OCI-LY1 (cell line): ENCODE measurements around the gene FAM200C.

Source experiments
- CTCF ChIP-seq: fragments of 200-600 bp; sonication (generic), shearing (Covaris generic); IDR thresholded peaks from 2 replicates; pipeline ENCODE4 v1.5.1; 2017; ENCODE audit warnings: mild to moderate bottlenecking, antibody characterized with exemption, low read length, moderate library complexity, mixed read lengths
- EZH2 ChIP-seq: fragments of 200-600 bp; sonication (generic), shearing (Covaris generic); IDR thresholded peaks from 2 replicates; pipeline ENCODE4 v1.8.0; 2017; ENCODE audit warnings: borderline replicate concordance, mixed run types, mild to moderate bottlenecking, antibody characterized with exemption, low read length, moderate library complexity, mixed read lengths

GRCh38 chr5:160387445-160387844 is 12.4 kb downstream of the FAM200C start:
- TF ChIP-seq CTCF (no peak), EZH2 (no peak)
